ENCODE measurements around the gene BPIFB3. TPM values are rescaled to one million over a fixed set of nuclear protein-coding genes. Genes with fewer than 3 reads are reported as not detected.

BPIFB3 gene
- total and polyA plus RNA-seq, 9 of the 15 experiments (the other 6 are each of a cell fraction or from before 2014, with no cell fraction given) = not detected

GRCh38 chr20:33054381-33054780, 678 bp downstream of the BPIFB3 start (continued):
- TF ChIP-seq PRDM10 (IDR thresholded peaks at IDR 0.05; ENCODE audit: partially characterized antibody) (no peak), SAFB (IDR thresholded peaks at IDR 0.05; ENCODE audit: borderline replicate concordance, low read depth, low read length) (no peak), MEF2A (IDR thresholded peaks at IDR 0.05; ENCODE audit: control insufficient read depth, low read depth, low read length) (no peak), E2F5 (CRISPR knock-in tag; IDR thresholded peaks at IDR 0.05) (no peak), MTF1 (CRISPR knock-in tag; IDR thresholded peaks at IDR 0.05; ENCODE audit: borderline replicate concordance) (no peak), ILF3 (IDR thresholded peaks at IDR 0.05; ENCODE audit: borderline replicate concordance) (no peak)
- TF ChIP-seq, protein P1, sequence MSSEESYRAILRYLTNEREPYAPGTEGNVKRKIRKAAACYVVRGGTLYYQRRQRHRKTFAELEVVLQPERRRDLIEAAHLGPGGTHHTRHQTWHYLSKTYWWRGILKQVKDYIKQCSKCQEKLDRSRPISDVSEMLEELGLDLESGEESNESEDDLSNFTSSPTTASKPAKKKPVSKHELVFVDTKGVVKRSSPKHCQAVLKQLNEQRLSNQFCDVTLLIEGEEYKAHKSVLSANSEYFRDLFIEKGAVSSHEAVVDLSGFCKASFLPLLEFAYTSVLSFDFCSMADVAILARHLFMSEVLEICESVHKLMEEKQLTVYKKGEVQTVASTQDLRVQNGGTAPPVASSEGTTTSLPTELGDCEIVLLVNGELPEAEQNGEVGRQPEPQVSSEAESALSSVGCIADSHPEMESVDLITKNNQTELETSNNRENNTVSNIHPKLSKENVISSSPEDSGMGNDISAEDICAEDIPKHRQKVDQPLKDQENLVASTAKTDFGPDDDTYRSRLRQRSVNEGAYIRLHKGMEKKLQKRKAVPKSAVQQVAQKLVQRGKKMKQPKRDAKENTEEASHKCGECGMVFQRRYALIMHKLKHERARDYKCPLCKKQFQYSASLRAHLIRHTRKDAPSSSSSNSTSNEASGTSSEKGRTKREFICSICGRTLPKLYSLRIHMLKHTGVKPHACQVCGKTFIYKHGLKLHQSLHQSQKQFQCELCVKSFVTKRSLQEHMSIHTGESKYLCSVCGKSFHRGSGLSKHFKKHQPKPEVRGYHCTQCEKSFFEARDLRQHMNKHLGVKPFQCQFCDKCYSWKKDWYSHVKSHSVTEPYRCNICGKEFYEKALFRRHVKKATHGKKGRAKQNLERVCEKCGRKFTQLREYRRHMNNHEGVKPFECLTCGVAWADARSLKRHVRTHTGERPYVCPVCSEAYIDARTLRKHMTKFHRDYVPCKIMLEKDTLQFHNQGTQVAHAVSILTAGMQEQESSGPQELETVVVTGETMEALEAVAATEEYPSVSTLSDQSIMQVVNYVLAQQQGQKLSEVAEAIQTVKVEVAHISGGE (CRISPR knock-in tag; IDR thresholded peaks at IDR 0.05) = no peak
